ENCODE data around the gene SPG11.
"Not testable (repeated sequence)": the region's sequence is repeated elsewhere in the genome, so short reads cannot be mapped to it uniquely, and the experiment has no call there.

SPG11 gene

GRCh38 chr15:44646460-44646859, 17.0 kb downstream of the SPG11 start:
- no peak for DNase-seq (ENCODE audit: extremely low read depth, low read depth)
- no peak for TF ChIP-seq CTCF (IDR thresholded peaks at IDR 0.05; ENCODE audit: low read depth, low read length)

GRCh38 chr15:44641651-44642050, 21.8 kb downstream of the SPG11 start:
- TF ChIP-seq CTCF (IDR thresholded peaks at IDR 0.05; ENCODE audit: low read depth, low read length), result no peak
- no peak for DNase-seq (ENCODE audit: extremely low read depth, low read depth)

DNA sequence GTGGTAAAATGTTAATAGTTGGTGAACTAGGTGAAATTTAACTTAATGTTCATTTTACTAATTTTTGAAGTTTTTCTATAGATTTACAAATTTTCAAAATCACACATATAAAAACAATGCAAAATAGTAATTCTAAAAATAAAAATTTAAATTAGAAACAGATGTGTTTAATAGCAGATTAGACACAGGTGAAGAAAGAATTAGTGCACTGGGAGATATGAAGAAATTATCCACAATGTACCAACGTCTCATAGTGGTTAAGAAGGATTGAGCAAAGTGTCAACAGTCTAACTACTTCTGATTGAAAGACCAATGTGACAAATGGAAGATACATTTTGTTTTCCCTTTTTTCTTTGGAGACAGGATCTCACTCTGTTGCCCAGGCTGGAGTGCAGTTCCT, 26.5 kb downstream of the SPG11 start:
- no peak for TF ChIP-seq CTCF (IDR thresholded peaks at IDR 0.05; ENCODE audit: low read depth, low read length)
- no peak for DNase-seq (ENCODE audit: extremely low read depth, low read depth)

GRCh38 chr15:44633603-44634002, 29.9 kb downstream of the SPG11 start:
- TF ChIP-seq CTCF (IDR thresholded peaks at IDR 0.05; ENCODE audit: low read depth, low read length), result no peak
- DNase-seq (ENCODE audit: extremely low read depth, low read depth), result peak; percentile 32

GRCh38 chr15:44625286-44625685, 38.2 kb downstream of the SPG11 start:
- not testable (repeated sequence) for DNase-seq (ENCODE audit: extremely low read depth, low read depth)

- TF ChIP-seq CTCF (IDR thresholded peaks at IDR 0.05; ENCODE audit: low read depth, low read length), result no peak
- DNase-seq (ENCODE audit: extremely low read depth, low read depth), result no peak
Observed at GRCh38 chr15:44623178-44623577, 40.3 kb downstream of the SPG11 start.

DNA sequence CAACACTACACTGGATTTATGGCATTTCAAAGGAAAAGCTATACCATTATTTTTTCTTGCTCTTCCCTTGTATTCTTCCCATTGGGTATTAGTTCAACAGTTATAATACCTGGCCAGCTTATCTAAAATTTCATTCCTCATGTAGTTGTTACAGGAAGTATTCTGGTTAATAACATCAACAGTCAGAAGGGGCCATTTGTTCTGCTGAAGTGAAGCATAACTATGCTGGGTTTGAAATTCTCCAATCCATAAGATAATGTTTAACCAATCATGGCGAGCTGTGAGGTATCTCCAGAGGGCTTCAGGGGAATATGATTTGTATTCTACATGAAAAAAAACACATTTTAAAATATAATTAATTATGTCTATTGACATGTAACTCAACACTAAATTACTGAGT, 43.4 kb downstream of the SPG11 start:
- TF ChIP-seq CTCF (IDR thresholded peaks at IDR 0.05; ENCODE audit: low read depth, low read length), result no peak
- DNase-seq (ENCODE audit: extremely low read depth, low read depth), result no peak

DNA sequence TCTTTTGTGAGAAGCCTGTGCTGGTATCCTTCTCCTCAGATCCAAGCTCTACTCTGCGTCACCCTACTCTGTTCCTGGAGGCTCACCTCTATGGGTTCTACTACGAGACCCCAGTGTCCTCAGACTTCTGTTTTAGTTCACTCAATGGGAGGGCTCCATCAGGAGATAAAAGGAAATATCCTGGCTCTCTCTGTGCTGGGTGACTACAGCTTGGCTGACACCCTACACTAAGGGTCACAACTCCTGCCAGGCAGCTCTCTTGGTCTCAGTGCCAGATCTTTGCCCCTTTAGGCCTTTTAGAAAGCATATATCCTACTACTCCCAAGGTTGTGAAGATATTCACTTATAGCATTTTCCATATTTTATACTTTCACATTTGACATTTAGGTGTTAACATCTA, 46.5 kb downstream of the SPG11 start:
- TF ChIP-seq CTCF (IDR thresholded peaks at IDR 0.05; ENCODE audit: low read depth, low read length), result no peak
- no peak for DNase-seq (ENCODE audit: extremely low read depth, low read depth)
